ENCODE data around the gene BMP7. TPM values are rescaled to one million over a fixed set of nuclear protein-coding genes. Genes with fewer than 3 reads are reported as not detected.

BMP7 gene
- not detected in 2 replicates for total RNA-seq (2016; rRNA removed; fragmentation: Illumina TruSeq; extraction: Trizol)
- not detected in 2 replicates for total RNA-seq (2016; cell fraction: cytosol; rRNA removed; fragmentation: Illumina TruSeq; extraction: Trizol; ENCODE audit: low read depth)
- total RNA-seq (2016; cell fraction: insoluble cytoplasmic fraction; rRNA removed; fragmentation: Illumina TruSeq; extraction: Trizol) = not detected in 2 replicates
- not detected in 2 replicates for total RNA-seq (2016; cell fraction: membrane; rRNA removed; fragmentation: Illumina TruSeq; extraction: Trizol)
- total RNA-seq (2016; cell fraction: nucleus; rRNA removed; fragmentation: Illumina TruSeq; extraction: Trizol) = not detected in 2 replicates
- polyA plus RNA-seq (2011; rRNA removed) = not detected in 2 replicates
- polyA plus RNA-seq (2011; cell fraction: cytosol; rRNA removed) = not detected in 2 replicates
- polyA plus RNA-seq (2011; cell fraction: nucleus; rRNA removed) = not detected in 2 replicates
- not detected in 2 replicates for polyA plus RNA-seq (2012)
- polyA plus RNA-seq (2016; cell fraction: cytosol; fragmentation: Illumina TruSeq; extraction: Trizol; ENCODE audit: low read depth) = not detected in 2 replicates
- not detected in 2 replicates for polyA plus RNA-seq (2016; cell fraction: insoluble cytoplasmic fraction; fragmentation: Illumina TruSeq; extraction: Trizol; ENCODE audit: low read depth)
- polyA plus RNA-seq (2016; cell fraction: membrane; fragmentation: Illumina TruSeq; extraction: Trizol; ENCODE audit: low read depth) = not detected in 2 replicates
- polyA plus RNA-seq (2016; cell fraction: nucleus; fragmentation: Illumina TruSeq; extraction: Trizol; ENCODE audit: insufficient read depth, low read depth) = not detected in 2 replicates
- not detected in 2 replicates for polyA minus RNA-seq (2011; rRNA and poly(A)+ RNA removed; ENCODE audit: low replicate concordance)
- polyA minus RNA-seq (2011; cell fraction: cytosol; rRNA and poly(A)+ RNA removed) = not detected in 2 replicates
- not detected in 2 replicates for polyA minus RNA-seq (2011; cell fraction: nucleus; rRNA and poly(A)+ RNA removed)
- Bru-seq, nascent RNA = percentile 4 among the genes with signal in this experiment
- BruChase-seq, experiment 1, labeled RNA remaining after a 6-hour chase = percentile 6 among the genes with signal in this experiment
- percentile 1 among the genes with signal in this experiment for BruChase-seq, experiment 2, labeled RNA remaining after a 2-hour chase
- long read RNA-seq, experiment 1 = 0 reads
- long read RNA-seq, experiment 2 = 0 reads

- Histone ChIP-seq H3K9me3 (ENCODE audit: low read length) (no peaks in the 10 kb centered on the region), H3K4me3 (replicated peaks in 1 of 3; ENCODE audit: insufficient read depth in 1 of 3, low read depth in 2 of 3, low read length in 3 of 3) (no peak within 1 kb of the TSS), H3K27me3 (ENCODE audit: control insufficient read depth in 1 of 2, insufficient read depth in 2 of 2, low read length in 2 of 2) (peaks cover 43 to 95% of the 10 kb centered on the region in 2 experiments), H3K4me1 (ENCODE audit: insufficient read depth, low read length) (peaks cover 23% of the 10 kb centered on the region), H3K36me3 (replicated peaks in 1 of 2; ENCODE audit: control insufficient read depth in 1 of 2, insufficient read depth in 2 of 2, low read length in 2 of 2) (no peaks in the 10 kb centered on the region), H3K27ac (ENCODE audit: extremely low read length, insufficient read depth, low read length) (no peak within 1 kb of the TSS), H3K79me2 (ENCODE audit: insufficient read depth, low read length) (no peaks in the 10 kb centered on the region), H3K9ac (ENCODE audit: insufficient read depth, low read depth, low read length) (no peak within 1 kb of the TSS), H4K20me1 (ENCODE audit: insufficient read depth, low read length) (peaks cover 26% of the 10 kb centered on the region; the same call in 1 of the 2 replicates), H3K4me2 (ENCODE audit: low read depth, low read length) (no peak within 1 kb of the TSS), H2AFZ (ENCODE audit: low read length) (no peak within 1 kb of the TSS)
- DNase-seq (ENCODE audit: low spot score) (no peak), FAIRE-seq (no peak), ATAC-seq (peak; percentile 11; the same call in 2 of the 3 replicates)
- CTCF ChIA-PET (ENCODE audit: low intra/inter-chr PET ratio, low total read pairs) = no interaction called here
- no TSS peak for BruUV-seq (replicated peaks)
- whole genome bisulfite sequencing (ENCODE audit: low lambda C conversion rate) = 16% methylated on average over 66 of the region's 84 CpGs
- POLR2A ChIA-PET = no interaction called here
- intact Hi-C loops (cut with micrococcal nuclease; ENCODE audit: unreplicated experiment) = no loop called here
- in situ Hi-C loops (cut with HindIII; ENCODE audit: extremely low pct_ligation_motif_present, low pct_unique_long_range_greater_than_20kb) = no loop called here
- TF ChIP-seq RXRB (CRISPR knock-in tag; IDR thresholded peaks at IDR 0.05; ENCODE audit: borderline replicate concordance) (no peak), SPEN (CRISPR knock-in tag; IDR thresholded peaks at IDR 0.05; ENCODE audit: low read depth) (no peak), SALL1 (CRISPR knock-in tag; IDR thresholded peaks at IDR 0.05) (no peak), U2AF2 (IDR thresholded peaks at IDR 0.05; ENCODE audit: low read depth, low read length) (no peak), RARA (CRISPR knock-in tag; IDR thresholded peaks at IDR 0.05) (no peak), PAX8 (CRISPR knock-in tag; IDR thresholded peaks at IDR 0.05; ENCODE audit: borderline replicate concordance) (no peak), ZNF770 (CRISPR knock-in tag; IDR thresholded peaks at IDR 0.05) (no peak), ZNF441 (CRISPR knock-in tag; IDR thresholded peaks at IDR 0.05; ENCODE audit: borderline replicate concordance) (no peak), ZBTB42 (CRISPR knock-in tag; IDR thresholded peaks at IDR 0.05) (no peak), ZNF331 (CRISPR knock-in tag; IDR thresholded peaks at IDR 0.05) (no peak)
- TF ChIP-seq, protein P1, sequence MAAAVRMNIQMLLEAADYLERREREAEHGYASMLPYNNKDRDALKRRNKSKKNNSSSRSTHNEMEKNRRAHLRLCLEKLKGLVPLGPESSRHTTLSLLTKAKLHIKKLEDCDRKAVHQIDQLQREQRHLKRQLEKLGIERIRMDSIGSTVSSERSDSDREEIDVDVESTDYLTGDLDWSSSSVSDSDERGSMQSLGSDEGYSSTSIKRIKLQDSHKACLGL (CRISPR knock-in tag; IDR thresholded peaks at IDR 0.05) = no peak
- TF ChIP-seq, protein P2, sequence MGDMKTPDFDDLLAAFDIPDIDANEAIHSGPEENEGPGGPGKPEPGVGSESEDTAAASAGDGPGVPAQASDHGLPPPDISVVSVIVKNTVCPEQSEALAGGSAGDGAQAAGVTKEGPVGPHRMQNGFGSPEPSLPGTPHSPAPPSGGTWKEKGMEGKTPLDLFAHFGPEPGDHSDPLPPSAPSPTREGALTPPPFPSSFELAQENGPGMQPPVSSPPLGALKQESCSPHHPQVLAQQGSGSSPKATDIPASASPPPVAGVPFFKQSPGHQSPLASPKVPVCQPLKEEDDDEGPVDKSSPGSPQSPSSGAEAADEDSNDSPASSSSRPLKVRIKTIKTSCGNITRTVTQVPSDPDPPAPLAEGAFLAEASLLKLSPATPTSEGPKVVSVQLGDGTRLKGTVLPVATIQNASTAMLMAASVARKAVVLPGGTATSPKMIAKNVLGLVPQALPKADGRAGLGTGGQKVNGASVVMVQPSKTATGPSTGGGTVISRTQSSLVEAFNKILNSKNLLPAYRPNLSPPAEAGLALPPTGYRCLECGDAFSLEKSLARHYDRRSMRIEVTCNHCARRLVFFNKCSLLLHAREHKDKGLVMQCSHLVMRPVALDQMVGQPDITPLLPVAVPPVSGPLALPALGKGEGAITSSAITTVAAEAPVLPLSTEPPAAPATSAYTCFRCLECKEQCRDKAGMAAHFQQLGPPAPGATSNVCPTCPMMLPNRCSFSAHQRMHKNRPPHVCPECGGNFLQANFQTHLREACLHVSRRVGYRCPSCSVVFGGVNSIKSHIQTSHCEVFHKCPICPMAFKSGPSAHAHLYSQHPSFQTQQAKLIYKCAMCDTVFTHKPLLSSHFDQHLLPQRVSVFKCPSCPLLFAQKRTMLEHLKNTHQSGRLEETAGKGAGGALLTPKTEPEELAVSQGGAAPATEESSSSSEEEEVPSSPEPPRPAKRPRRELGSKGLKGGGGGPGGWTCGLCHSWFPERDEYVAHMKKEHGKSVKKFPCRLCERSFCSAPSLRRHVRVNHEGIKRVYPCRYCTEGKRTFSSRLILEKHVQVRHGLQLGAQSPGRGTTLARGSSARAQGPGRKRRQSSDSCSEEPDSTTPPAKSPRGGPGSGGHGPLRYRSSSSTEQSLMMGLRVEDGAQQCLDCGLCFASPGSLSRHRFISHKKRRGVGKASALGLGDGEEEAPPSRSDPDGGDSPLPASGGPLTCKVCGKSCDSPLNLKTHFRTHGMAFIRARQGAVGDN (CRISPR knock-in tag; IDR thresholded peaks at IDR 0.05) = peak; percentile 2; the same call in 1 of the 2 replicates
These were observed at the start of gene BMP7 for GRCh38 chr20:57266291-57267157. BMP7 (minus strand) TSS chr20:57266641; CDS start chr20:57266122, 519 bp downstream.
